ENCODE measurements around the gene HOXC9.
A peak's percentile ranks its signal among the peaks of the same experiment; 100 is the strongest.

Gene HOXC9

GRCh38 chr12:54017027-54017788, 17.2 kb downstream of the HOXC9 start:
- peaks cover 2% of the 10 kb centered on the region; the same call in 1 of the 2 replicates for H3F3A ChIP-seq (ENCODE audit: insufficient read depth)
- peak overlapping the region; percentile 97 for H2AFZ ChIP-seq (ENCODE audit: low read depth, low read length, severe bottlenecking)
- H3K27ac ChIP-seq (ENCODE audit: low read depth, low read length) = peak overlapping the region; percentile 37; the same call in 1 of the 2 replicates
- H3K9ac ChIP-seq (ENCODE audit: low read length) = peak overlapping the region; percentile 69
- H3K79me2 ChIP-seq (ENCODE audit: insufficient read depth, low read length) = no peaks in the 10 kb centered on the region
- no peak for TF ChIP-seq CTCF (IDR thresholded peaks at IDR 0.05; ENCODE audit: insufficient read depth, low read length, poor library complexity, severe bottlenecking)
- TF ChIP-seq EZH2phosphoT487 (conservative IDR thresholded peaks at IDR 0.05; ENCODE audit: low read length) = no peak
- H3K4me2 ChIP-seq (ENCODE audit: low read depth, low read length, poor library complexity, severe bottlenecking) = peak overlapping the region; percentile 82
- H3K9me3 ChIP-seq (ENCODE audit: insufficient read depth, low read length) = no peaks in the 10 kb centered on the region
- H3K36me3 ChIP-seq (ENCODE audit: low read length) = no peaks in the 10 kb centered on the region
- no peaks in the 10 kb centered on the region for H3K9me2 ChIP-seq (replicated peaks; ENCODE audit: insufficient read depth, low read length)
- H3K4me3 ChIP-seq (ENCODE audit: insufficient read depth, low read length, poor library complexity, severe bottlenecking) = peak overlapping the region; percentile 62
- H4K20me1 ChIP-seq (ENCODE audit: low read depth, low read length) = no peaks in the 10 kb centered on the region
- 0 out of 2 replicates have a peak, but pooled peaks cover 6% of the 10 kb centered on the region for H3K27me3 ChIP-seq (ENCODE audit: low read length)

GRCh38 chr12:54017878-54018467, 18.0 kb downstream of the HOXC9 start:
- Histone ChIP-seq H3K36me3 (ENCODE audit: low read length) (no peaks in the 10 kb centered on the region), H3K27ac (ENCODE audit: low read depth, low read length) (peak overlapping the region; percentile 46), H3K9ac (ENCODE audit: low read length) (peak overlapping the region; percentile 69), H3K27me3 (ENCODE audit: low read length) (0 out of 2 replicates have a peak, but pooled peaks cover 2% of the 10 kb centered on the region), H3K4me3 (ENCODE audit: insufficient read depth, low read length, poor library complexity, severe bottlenecking) (peak overlapping the region; percentile 62), H2AFZ (ENCODE audit: low read depth, low read length, severe bottlenecking) (peak overlapping the region; percentile 97), H3K9me3 (ENCODE audit: insufficient read depth, low read length) (no peaks in the 10 kb centered on the region), H4K20me1 (ENCODE audit: low read depth, low read length) (no peaks in the 10 kb centered on the region), H3F3A (ENCODE audit: insufficient read depth) (no peaks in the 10 kb centered on the region), H3K79me2 (ENCODE audit: insufficient read depth, low read length) (no peaks in the 10 kb centered on the region), H3K4me2 (ENCODE audit: low read depth, low read length, poor library complexity, severe bottlenecking) (peak overlapping the region; percentile 82), H3K9me2 (replicated peaks; ENCODE audit: insufficient read depth, low read length) (no peaks in the 10 kb centered on the region)
- no peak for TF ChIP-seq CTCF (IDR thresholded peaks at IDR 0.05; ENCODE audit: insufficient read depth, low read length, poor library complexity, severe bottlenecking)
- TF ChIP-seq EZH2phosphoT487 (conservative IDR thresholded peaks at IDR 0.05; ENCODE audit: low read length) = no peak

GRCh38 chr12:54018468-54018984, 18.6 kb downstream of the HOXC9 start:
- H2AFZ ChIP-seq (ENCODE audit: low read depth, low read length, severe bottlenecking) = peak overlapping the region; percentile 97
- no peak for TF ChIP-seq CTCF (IDR thresholded peaks at IDR 0.05; ENCODE audit: insufficient read depth, low read length, poor library complexity, severe bottlenecking)
- TF ChIP-seq EZH2phosphoT487 (conservative IDR thresholded peaks at IDR 0.05; ENCODE audit: low read length) = no peak
- H3K27me3 ChIP-seq (ENCODE audit: low read length) = no peaks in the 10 kb centered on the region
- peak overlapping the region; percentile 82 for H3K4me2 ChIP-seq (ENCODE audit: low read depth, low read length, poor library complexity, severe bottlenecking)
- no peaks in the 10 kb centered on the region for H3K79me2 ChIP-seq (ENCODE audit: insufficient read depth, low read length)
- no peaks in the 10 kb centered on the region for H3K9me2 ChIP-seq (replicated peaks; ENCODE audit: insufficient read depth, low read length)
- no peaks in the 10 kb centered on the region for H4K20me1 ChIP-seq (ENCODE audit: low read depth, low read length)
- peak overlapping the region; percentile 69 for H3K9ac ChIP-seq (ENCODE audit: low read length)
- no peaks in the 10 kb centered on the region for H3K36me3 ChIP-seq (ENCODE audit: low read length)
- no peaks in the 10 kb centered on the region for H3F3A ChIP-seq (ENCODE audit: insufficient read depth)
- H3K9me3 ChIP-seq (ENCODE audit: insufficient read depth, low read length) = no peaks in the 10 kb centered on the region
- peak overlapping the region; percentile 62 for H3K4me3 ChIP-seq (ENCODE audit: insufficient read depth, low read length, poor library complexity, severe bottlenecking)
- peak overlapping the region; percentile 46 for H3K27ac ChIP-seq (ENCODE audit: low read depth, low read length)
